ENCODE data around the gene KCTD20.

The KCTD20 gene

GRCh38 chr6:36516988-36517387 lies 74.2 kb downstream of the KCTD20 start:
- H3K36me3 ChIP-seq (ENCODE audit: insufficient read depth, low read length) = peaks cover 5% of the 10 kb centered on the region
- no peaks in the 10 kb centered on the region for H3K9me3 ChIP-seq (ENCODE audit: control insufficient read depth, insufficient read depth, low read length)
- H3K9ac ChIP-seq (ENCODE audit: low read depth, low read length) = no peak overlapping the region
- no peaks in the 10 kb centered on the region for H3K4me1 ChIP-seq (ENCODE audit: insufficient read depth, low read length)

GRCh38 chr6:36517408-36517807 lies 74.6 kb downstream of the KCTD20 start:
- no peaks in the 10 kb centered on the region for H3K9me3 ChIP-seq (ENCODE audit: control insufficient read depth, insufficient read depth, low read length)
- H3K36me3 ChIP-seq (ENCODE audit: insufficient read depth, low read length) = peaks cover 5% of the 10 kb centered on the region
- H3K4me1 ChIP-seq (ENCODE audit: insufficient read depth, low read length) = no peaks in the 10 kb centered on the region
- H3K9ac ChIP-seq (ENCODE audit: low read depth, low read length) = no peak overlapping the region

DNA sequence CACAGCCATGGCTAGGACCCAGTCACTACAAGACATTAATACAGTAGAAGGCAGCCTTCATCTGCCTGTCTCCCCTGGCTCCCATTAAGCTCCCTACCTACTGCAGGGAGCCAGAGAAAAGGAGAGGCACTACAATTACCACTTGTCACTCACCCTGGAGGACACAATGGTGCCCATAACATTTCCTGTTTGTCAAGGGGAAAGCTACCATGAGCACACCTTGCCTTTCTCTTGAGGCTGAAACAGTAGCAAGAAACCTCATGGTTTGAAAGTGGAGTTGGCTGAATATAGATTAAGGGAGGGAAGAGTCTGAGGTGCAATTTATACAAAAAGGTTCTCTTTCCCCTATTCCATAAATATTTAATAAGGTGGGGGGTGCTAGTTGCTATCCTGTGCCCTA lies 76.6 kb downstream of the KCTD20 start:
- Histone ChIP-seq H3K9ac (ENCODE audit: low read depth, low read length) (no peak overlapping the region), H3K4me1 (ENCODE audit: insufficient read depth, low read length) (no peaks in the 10 kb centered on the region), H3K36me3 (ENCODE audit: insufficient read depth, low read length) (peaks cover 5% of the 10 kb centered on the region), H3K9me3 (ENCODE audit: control insufficient read depth, insufficient read depth, low read length) (no peaks in the 10 kb centered on the region)

- Histone ChIP-seq H3K36me3 (ENCODE audit: insufficient read depth, low read length) (peaks cover 5% of the 10 kb centered on the region), H3K4me1 (ENCODE audit: insufficient read depth, low read length) (no peaks in the 10 kb centered on the region), H3K9ac (ENCODE audit: low read depth, low read length) (no peak overlapping the region), H3K9me3 (ENCODE audit: control insufficient read depth, insufficient read depth, low read length) (no peaks in the 10 kb centered on the region)
Measured at GRCh38 chr6:36523451-36523850, 80.7 kb downstream of the KCTD20 start.

- H3K9ac ChIP-seq (ENCODE audit: low read depth, low read length) = no peak overlapping the region
- H3K36me3 ChIP-seq (ENCODE audit: insufficient read depth, low read length) = peaks cover 5% of the 10 kb centered on the region
- H3K9me3 ChIP-seq (ENCODE audit: control insufficient read depth, insufficient read depth, low read length) = no peaks in the 10 kb centered on the region
- H3K4me1 ChIP-seq (ENCODE audit: insufficient read depth, low read length) = no peaks in the 10 kb centered on the region
Measured at GRCh38 chr6:36523936-36524499, 81.2 kb downstream of the KCTD20 start.

GRCh38 chr6:36524871-36525270 lies 82.1 kb downstream of the KCTD20 start:
- Histone ChIP-seq H3K4me1 (ENCODE audit: insufficient read depth, low read length) (no peaks in the 10 kb centered on the region), H3K9ac (ENCODE audit: low read depth, low read length) (no peak overlapping the region), H3K36me3 (ENCODE audit: insufficient read depth, low read length) (peaks cover 5% of the 10 kb centered on the region)

GRCh38 chr6:36525346-36525745 lies 82.5 kb downstream of the KCTD20 start:
- H3K9me3 ChIP-seq (ENCODE audit: control insufficient read depth, insufficient read depth, low read length) = no peaks in the 10 kb centered on the region
- H3K9ac ChIP-seq (ENCODE audit: low read depth, low read length) = no peak overlapping the region
- H3K36me3 ChIP-seq (ENCODE audit: insufficient read depth, low read length) = peaks cover 5% of the 10 kb centered on the region
- H3K4me1 ChIP-seq (ENCODE audit: insufficient read depth, low read length) = no peaks in the 10 kb centered on the region

More at GRCh38 chr6:36524871-36525270, 82.1 kb downstream of the KCTD20 start:
- H3K9me3 ChIP-seq (ENCODE audit: control insufficient read depth, insufficient read depth, low read length) = no peaks in the 10 kb centered on the region

DNA sequence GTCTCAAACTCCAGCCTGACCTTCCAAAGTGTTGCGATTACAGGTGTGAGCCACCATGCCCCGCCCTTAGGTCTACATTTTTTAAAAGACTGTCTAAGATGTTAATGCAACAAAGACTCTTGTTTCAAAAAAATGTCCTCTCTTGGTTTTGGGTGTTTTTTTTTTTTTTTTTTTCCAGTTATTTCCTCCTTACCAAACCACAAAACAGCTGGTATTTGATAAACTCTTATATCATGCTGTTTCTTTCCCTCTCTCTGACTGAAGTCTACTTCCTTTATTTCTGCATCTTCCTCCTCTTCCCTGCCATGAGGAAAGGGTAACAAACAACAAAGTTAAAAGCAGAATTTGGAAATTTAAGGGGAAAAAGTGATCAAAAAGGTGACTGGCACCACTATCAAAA lies 83.3 kb downstream of the KCTD20 start:
- H3K4me1 ChIP-seq (ENCODE audit: insufficient read depth, low read length) = no peaks in the 10 kb centered on the region
- no peaks in the 10 kb centered on the region; the same call in none of the 2 replicates for H3K36me3 ChIP-seq (ENCODE audit: insufficient read depth, low read length)
- H3K9me3 ChIP-seq (ENCODE audit: control insufficient read depth, insufficient read depth, low read length) = no peaks in the 10 kb centered on the region
- H3K9ac ChIP-seq (ENCODE audit: low read depth, low read length) = no peak overlapping the region

DNA sequence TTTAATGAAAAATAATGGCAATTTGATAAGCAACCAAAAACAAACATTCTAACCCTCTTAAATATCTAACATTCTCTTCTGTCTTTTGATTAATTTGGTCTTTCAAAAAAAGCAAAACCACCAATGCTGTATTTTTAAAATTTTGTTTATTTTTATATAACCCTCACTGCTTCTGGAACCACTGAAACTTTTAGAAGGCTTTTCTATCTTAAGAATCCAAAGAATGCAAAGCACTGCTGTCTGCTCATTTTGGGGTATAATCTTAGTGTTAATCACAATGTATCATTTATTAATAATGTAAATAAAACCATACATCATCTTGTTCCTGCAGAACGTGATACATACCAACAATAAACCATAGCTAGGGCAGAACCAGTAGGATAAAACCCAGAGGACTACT lies 90.5 kb downstream of the KCTD20 start:
- Histone ChIP-seq H3K9me3 (ENCODE audit: control insufficient read depth, insufficient read depth, low read length) (no peaks in the 10 kb centered on the region), H3K36me3 (ENCODE audit: insufficient read depth, low read length) (no peaks in the 10 kb centered on the region; the same call in 1 of the 2 replicates), H3K4me1 (ENCODE audit: insufficient read depth, low read length) (no peaks in the 10 kb centered on the region), H3K9ac (ENCODE audit: low read depth, low read length) (no peak overlapping the region)

DNA sequence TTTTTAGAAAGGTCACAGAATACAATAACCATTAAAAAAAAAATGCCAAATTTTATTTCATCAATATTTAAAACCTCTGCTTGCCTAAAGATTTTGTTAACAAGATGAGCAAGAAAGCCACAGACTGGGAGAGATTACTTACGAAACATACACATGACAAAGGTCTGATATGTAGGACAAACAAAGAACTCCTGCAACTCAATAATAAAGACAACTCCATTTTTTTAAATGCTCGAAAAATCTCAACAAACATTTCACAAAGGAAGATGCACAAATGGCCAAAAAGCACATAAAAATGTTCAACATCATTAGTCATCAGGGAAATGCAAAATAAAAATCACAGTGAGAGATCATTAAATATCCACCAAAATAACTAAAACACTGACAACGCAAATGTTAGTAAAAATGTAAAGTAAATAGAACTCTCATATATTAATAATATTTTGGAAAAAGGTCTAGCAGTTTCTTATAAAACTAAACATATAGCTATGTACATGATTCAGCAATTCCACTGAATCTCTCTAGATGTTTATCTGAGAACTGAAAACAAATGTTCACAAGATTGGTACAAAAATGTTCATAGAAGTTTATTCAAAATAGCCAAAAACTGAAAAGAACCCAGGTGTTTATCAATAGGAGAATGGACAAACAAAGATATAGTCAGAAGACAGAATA lies 94.2 kb downstream of the KCTD20 start:
- Histone ChIP-seq H3K9ac (ENCODE audit: low read depth, low read length) (no peak overlapping the region), H3K36me3 (ENCODE audit: insufficient read depth, low read length) (0 out of 2 replicates have a peak, but pooled peaks cover 5% of the 10 kb centered on the region), H3K9me3 (ENCODE audit: control insufficient read depth, insufficient read depth, low read length) (no peaks in the 10 kb centered on the region), H3K4me1 (ENCODE audit: insufficient read depth, low read length) (no peaks in the 10 kb centered on the region)

DNA sequence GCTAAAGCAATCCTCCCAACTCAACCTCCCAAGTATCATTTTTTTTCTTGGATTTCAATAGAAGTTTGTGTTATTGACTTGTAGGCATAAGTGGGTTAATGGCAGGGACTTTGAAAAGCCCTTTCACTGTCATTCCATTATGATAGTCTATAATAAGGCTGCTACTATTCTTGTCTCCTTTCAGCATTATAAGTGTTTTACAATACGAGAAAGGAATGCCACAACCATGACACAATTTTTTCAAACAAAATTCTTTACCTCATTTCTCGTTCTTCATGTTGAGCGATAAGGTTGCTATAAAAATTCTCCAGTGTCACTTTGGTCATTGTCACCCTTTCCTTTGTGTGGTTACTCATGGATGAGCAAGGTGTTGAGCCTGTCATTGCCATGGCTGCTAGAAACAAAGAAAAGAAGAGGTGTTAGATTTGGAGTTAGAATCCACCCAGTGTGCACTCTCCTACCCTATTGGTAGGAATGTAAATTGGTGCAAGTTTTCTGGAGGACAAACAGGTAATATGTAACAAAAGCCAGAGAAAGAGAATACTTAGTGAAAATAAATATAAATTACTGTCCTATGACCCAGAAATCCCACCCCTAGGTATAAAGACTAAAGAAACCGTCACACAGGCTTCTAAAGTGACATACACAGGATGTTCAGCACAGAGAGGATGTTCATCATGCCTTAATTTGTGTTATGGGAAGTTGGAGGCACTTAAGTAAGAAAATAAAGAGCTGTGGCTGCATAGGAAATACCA lies 97.2 kb downstream of the KCTD20 start:
- no peaks in the 10 kb centered on the region for H3K9me3 ChIP-seq (ENCODE audit: control insufficient read depth, insufficient read depth, low read length)
- no peak overlapping the region for H3K9ac ChIP-seq (ENCODE audit: low read depth, low read length)
- H3K4me1 ChIP-seq (ENCODE audit: insufficient read depth, low read length) = no peaks in the 10 kb centered on the region
- 0 out of 2 replicates have a peak, but pooled peaks cover 7% of the 10 kb centered on the region for H3K36me3 ChIP-seq (ENCODE audit: insufficient read depth, low read length)
